Prostate gland (tissue), 2 donors: ENCODE data around the gene COPE.

Source experiments
- CTCF ChIP-seq, 4 experiments: fragments of 200-600 bp in 2 of 4; fragments of 450-650 bp in 2 of 4; sonication (generic) in 2 of 4; IDR thresholded peaks; 1 replicate in 3 of 4; 2 replicates in 1 of 4; pipeline ENCODE4 v1.5.1; 2016 to 2019; ENCODE audit warnings: antibody characterized with exemption in 4 of 4, mild to moderate bottlenecking in 2 of 4, moderate library complexity in 2 of 4
- POLR2A ChIP-seq: fragments of 450-650 bp; IDR thresholded peaks from one replicate; pipeline ENCODE4 v1.6.1; 2016; ENCODE audit warnings: antibody characterized with exemption, mild to moderate bottlenecking
- POLR2AphosphoS5 ChIP-seq: sonication (generic); formaldehyde crosslinking; IDR thresholded peaks from one replicate; pipeline ENCODE4 v1.6.1; 2017; ENCODE audit warnings: antibody characterized with exemption

- TF ChIP-seq CTCF (IDR thresholded peaks at IDR 0.05) (no peak), POLR2A (no peak), POLR2AphosphoS5 (no peak)
Observed at GRCh38 chr19:18945297-18945696, 26.1 kb upstream of the COPE start.
